ENCODE results near the gene LILRB3. TPM values are rescaled to one million over a fixed set of nuclear protein-coding genes. Genes with fewer than 3 reads are reported as not detected.
A peak's percentile ranks its signal among the peaks of the same experiment; 100 is the strongest.
"Not testable (repeated sequence)": the region's sequence is repeated elsewhere in the genome, so short reads cannot be mapped to it uniquely, and the experiment has no call there.

The LILRB3 gene
- total and polyA plus RNA-seq, 2 experiments from 2014 or later, result 1.7 TPM; not detected in 1

- Histone ChIP-seq H3K79me2 (peaks cover 61% of the 10 kb centered on the region), H4K20me1 (ENCODE audit: insufficient read depth, poor library complexity, severe bottlenecking) (peaks cover 53% of the 10 kb centered on the region), H3K4me3 (no peak overlapping the region), H3K4me2 (peak overlapping the region; percentile 44), H3K36me3 (replicated peaks; ENCODE audit: insufficient read depth, low read depth) (no peaks in the 10 kb centered on the region), H3K27ac (peak overlapping the region; percentile 91), H3K9me2 (replicated peaks; ENCODE audit: insufficient read depth) (no peaks in the 10 kb centered on the region), H3K9me3 (ENCODE audit: low read depth) (no peaks in the 10 kb centered on the region), H3K4me1 (ENCODE audit: insufficient read depth) (peaks cover 53% of the 10 kb centered on the region), H2AFZ (no peak overlapping the region), H3K27me3 (no peaks in the 10 kb centered on the region)
- DNase-seq (ENCODE audit: low spot score), result no peak
- 79% methylated on average over 8 of the region's 8 CpGs for WGBS (ENCODE audit: low lambda C conversion rate, missing lambda C conversion rate)
- TF ChIP-seq CTCF (IDR thresholded peaks at IDR 0.05; ENCODE audit: poor library complexity) (no peak), EZH2phosphoT487 (IDR thresholded peaks at IDR 0.05; ENCODE audit: low read depth, severe bottlenecking, unreplicated experiment) (no peak), EZH2 (IDR thresholded peaks at IDR 0.05; ENCODE audit: borderline replicate concordance) (no peak)
Measured at GRCh38 chr19:54208784-54209057, 14.1 kb downstream of the LILRB3 start.

GRCh38 chr19:54207983-54208783, 14.6 kb downstream of the LILRB3 start:
- 81% methylated on average over 18 of the region's 18 CpGs for WGBS (ENCODE audit: low lambda C conversion rate, missing lambda C conversion rate)
- H3K4me1 ChIP-seq (ENCODE audit: insufficient read depth), result peaks cover 57% of the 10 kb centered on the region
- DNase-seq (ENCODE audit: low spot score), result peak; percentile 79
- no peaks in the 10 kb centered on the region for H3K9me2 ChIP-seq (replicated peaks; ENCODE audit: insufficient read depth)
- H3K36me3 ChIP-seq (replicated peaks; ENCODE audit: insufficient read depth, low read depth), result no peaks in the 10 kb centered on the region
- peak overlapping the region; percentile 91 for H3K27ac ChIP-seq
- H3K4me3 ChIP-seq, result no peak overlapping the region
- H4K20me1 ChIP-seq (ENCODE audit: insufficient read depth, poor library complexity, severe bottlenecking), result peaks cover 59% of the 10 kb centered on the region
- peaks cover 62% of the 10 kb centered on the region for H3K79me2 ChIP-seq
- no peaks in the 10 kb centered on the region for H3K27me3 ChIP-seq
- no peaks in the 10 kb centered on the region for H3K9me3 ChIP-seq (ENCODE audit: low read depth)
- no peak overlapping the region for H2AFZ ChIP-seq
- TF ChIP-seq CTCF (IDR thresholded peaks at IDR 0.05; ENCODE audit: poor library complexity) (no peak), EZH2phosphoT487 (IDR thresholded peaks at IDR 0.05; ENCODE audit: low read depth, severe bottlenecking, unreplicated experiment) (no peak), EZH2 (IDR thresholded peaks at IDR 0.05; ENCODE audit: borderline replicate concordance) (no peak)
- H3K4me2 ChIP-seq, result peak overlapping the region; percentile 52

- Histone ChIP-seq H2AFZ (no peak overlapping the region), H3K9me2 (replicated peaks; ENCODE audit: insufficient read depth) (no peaks in the 10 kb centered on the region), H3K27ac (peak overlapping the region; percentile 91), H4K20me1 (ENCODE audit: insufficient read depth, poor library complexity, severe bottlenecking) (peaks cover 64% of the 10 kb centered on the region), H3K79me2 (peaks cover 62% of the 10 kb centered on the region), H3K4me2 (peak overlapping the region; percentile 52), H3K27me3 (no peaks in the 10 kb centered on the region), H3K36me3 (replicated peaks; ENCODE audit: insufficient read depth, low read depth) (no peaks in the 10 kb centered on the region), H3K4me1 (ENCODE audit: insufficient read depth) (peaks cover 62% of the 10 kb centered on the region), H3K9me3 (ENCODE audit: low read depth) (no peaks in the 10 kb centered on the region), H3K4me3 (no peak overlapping the region)
- WGBS (ENCODE audit: low lambda C conversion rate, missing lambda C conversion rate), result 83% methylated on average over 5 of the region's 5 CpGs
- TF ChIP-seq CTCF (IDR thresholded peaks at IDR 0.05; ENCODE audit: poor library complexity) (no peak), EZH2phosphoT487 (IDR thresholded peaks at IDR 0.05; ENCODE audit: low read depth, severe bottlenecking, unreplicated experiment) (no peak), EZH2 (IDR thresholded peaks at IDR 0.05; ENCODE audit: borderline replicate concordance) (no peak)
- DNase-seq (ENCODE audit: low spot score), result no peak
Measured at GRCh38 chr19:54207676-54207982, 15.2 kb downstream of the LILRB3 start.

- Histone ChIP-seq H3K4me1 (ENCODE audit: insufficient read depth) (peaks cover 66% of the 10 kb centered on the region), H4K20me1 (ENCODE audit: insufficient read depth, poor library complexity, severe bottlenecking) (peaks cover 69% of the 10 kb centered on the region), H3K27ac (peak overlapping the region; percentile 91), H3K79me2 (peaks cover 62% of the 10 kb centered on the region)
- not testable (repeated sequence) for H2AFZ ChIP-seq; H3K9me3 ChIP-seq (ENCODE audit: low read depth); H3K4me3 ChIP-seq; DNase-seq (ENCODE audit: low spot score); H3K4me2 ChIP-seq; H3K9me2 ChIP-seq (replicated peaks; ENCODE audit: insufficient read depth); H3K27me3 ChIP-seq; H3K36me3 ChIP-seq (replicated peaks; ENCODE audit: insufficient read depth, low read depth)
- WGBS (ENCODE audit: low lambda C conversion rate, missing lambda C conversion rate), result 94% methylated on average over 20 of the region's 23 CpGs
Measured at GRCh38 chr19:54207193-54207592, 15.6 kb downstream of the LILRB3 start.
